Stimulated activated CD4-positive, alpha-beta T cell treated with anti-CD3 and anti-CD28 coated beads, Interleukin-4, amount 100 ng/mL, for 48 hours (primary cell): Measurements from ENCODE around the gene FAM131C.
A peak's percentile ranks its signal among the peaks of the same experiment; 100 is the strongest.
"Not testable (repeated sequence)": the region's sequence is repeated elsewhere in the genome, so short reads cannot be mapped to it uniquely, and the experiment has no call there.

Experiments used
- DNase-seq, 2 donors: peaks; one replicate each; pipeline ENCODE4 v3.0.0-alpha.2; 2020; ENCODE audit warnings: low read depth in 2 of 2

FAM131C gene

GRCh38 chr1:16058394-16059120, 14.9 kb downstream of the FAM131C start:
- not testable (repeated sequence) for DNase-seq

GRCh38 chr1:16057314-16057915, 16.0 kb downstream of the FAM131C start:
- not testable (repeated sequence) for DNase-seq

GRCh38 chr1:16056521-16056912, 16.9 kb downstream of the FAM131C start:
- DNase-seq, result not testable (repeated sequence)

- peak; percentile 62 to 90 for DNase-seq
These were observed 17.6 kb downstream of the FAM131C start for GRCh38 chr1:16055613-16056520.

GRCh38 chr1:16054598-16055540, 18.6 kb downstream of the FAM131C start:
- no peak for DNase-seq

- no peak for DNase-seq
These were observed 19.5 kb downstream of the FAM131C start for GRCh38 chr1:16053781-16054502.

GRCh38 chr1:16051949-16052348, 21.5 kb downstream of the FAM131C start:
- DNase-seq, result not testable (repeated sequence)

GRCh38 chr1:16051039-16051438, 22.4 kb downstream of the FAM131C start:
- no peak for DNase-seq

GRCh38 chr1:16050328-16050727, 23.1 kb downstream of the FAM131C start:
- no peak for DNase-seq

- peak in 1 of 2 donors; percentile 33 for DNase-seq
These were observed 24.8 kb downstream of the FAM131C start for GRCh38 chr1:16048573-16049189.

GRCh38 chr1:16047791-16048475, 25.5 kb downstream of the FAM131C start:
- DNase-seq, result no peak

GRCh38 chr1:16046842-16047241, 26.6 kb downstream of the FAM131C start:
- DNase-seq, result no peak

GRCh38 chr1:16043950-16044349, 29.5 kb downstream of the FAM131C start:
- no peak for DNase-seq

- DNase-seq, result no peak
These were observed 29.9 kb downstream of the FAM131C start, which contains the start of gene CLCNKB for GRCh38 chr1:16043521-16043920. Gene CLCNKB, plus strand, starts transcription at chr1:16043782. Its CDS starts 711 bp downstream, at chr1:16044493.

GRCh38 chr1:16042654-16043053, 30.8 kb downstream of the FAM131C start:
- not testable (repeated sequence) for DNase-seq

- DNase-seq, result no peak
These were observed 31.4 kb downstream of the FAM131C start for GRCh38 chr1:16042096-16042495.

GRCh38 chr1:16041200-16041599, 32.3 kb downstream of the FAM131C start:
- DNase-seq, result no peak

GRCh38 chr1:16039871-16040270, 33.6 kb downstream of the FAM131C start:
- not testable (repeated sequence) for DNase-seq

- no peak for DNase-seq
These were observed 34.9 kb downstream of the FAM131C start for GRCh38 chr1:16038620-16038912.

GRCh38 chr1:16036461-16036860, 37.0 kb downstream of the FAM131C start:
- not testable (repeated sequence) for DNase-seq
